ENCODE measurements around the gene PARD3B. TPM values are rescaled to one million over a fixed set of nuclear protein-coding genes. Genes with fewer than 3 reads are reported as not detected.

PARD3B gene
- total RNA-seq, 4 donors from 2014 or later, result 6.5 to 17.3 (median 12.7) TPM

DNA sequence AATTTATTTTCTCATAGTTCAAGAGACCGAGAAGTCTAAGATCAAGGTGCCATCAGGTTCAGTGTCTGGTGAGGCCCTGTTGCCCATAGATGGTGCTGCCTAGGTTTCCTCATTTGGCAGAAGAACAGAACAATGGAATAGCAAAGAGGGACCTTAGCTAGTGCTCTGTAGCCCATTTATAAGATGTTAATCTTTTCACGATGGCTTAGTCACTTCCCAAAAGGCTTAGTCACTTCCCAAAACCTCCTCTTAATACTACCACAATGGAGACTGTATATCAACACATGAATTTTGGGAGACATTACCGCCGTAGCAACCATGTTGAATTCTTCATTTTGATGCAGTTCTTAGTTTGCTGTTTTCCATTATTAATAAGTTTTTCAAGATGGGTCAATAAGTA is 890.7 kb downstream of the PARD3B start:
- H3K4me3 ChIP-seq (ENCODE audit: low read depth, poor library complexity, severe bottlenecking), result no peak overlapping the region
- TF ChIP-seq, protein P1, sequence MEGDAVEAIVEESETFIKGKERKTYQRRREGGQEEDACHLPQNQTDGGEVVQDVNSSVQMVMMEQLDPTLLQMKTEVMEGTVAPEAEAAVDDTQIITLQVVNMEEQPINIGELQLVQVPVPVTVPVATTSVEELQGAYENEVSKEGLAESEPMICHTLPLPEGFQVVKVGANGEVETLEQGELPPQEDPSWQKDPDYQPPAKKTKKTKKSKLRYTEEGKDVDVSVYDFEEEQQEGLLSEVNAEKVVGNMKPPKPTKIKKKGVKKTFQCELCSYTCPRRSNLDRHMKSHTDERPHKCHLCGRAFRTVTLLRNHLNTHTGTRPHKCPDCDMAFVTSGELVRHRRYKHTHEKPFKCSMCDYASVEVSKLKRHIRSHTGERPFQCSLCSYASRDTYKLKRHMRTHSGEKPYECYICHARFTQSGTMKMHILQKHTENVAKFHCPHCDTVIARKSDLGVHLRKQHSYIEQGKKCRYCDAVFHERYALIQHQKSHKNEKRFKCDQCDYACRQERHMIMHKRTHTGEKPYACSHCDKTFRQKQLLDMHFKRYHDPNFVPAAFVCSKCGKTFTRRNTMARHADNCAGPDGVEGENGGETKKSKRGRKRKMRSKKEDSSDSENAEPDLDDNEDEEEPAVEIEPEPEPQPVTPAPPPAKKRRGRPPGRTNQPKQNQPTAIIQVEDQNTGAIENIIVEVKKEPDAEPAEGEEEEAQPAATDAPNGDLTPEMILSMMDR (IDR thresholded peaks at IDR 0.05), result no peak
- TF ChIP-seq POLR2A (IDR thresholded peaks at IDR 0.05), result no peak
- WGBS, 2 donors, result 85 to 93% methylated on average over 4 of the region's 4 CpGs
- DNase-seq (ENCODE audit: low spot score in 2 of 2), result no peak
- intact Hi-C loops (cut with DNase I; ENCODE audit: low total_unique reads), result no loop called here

DNA sequence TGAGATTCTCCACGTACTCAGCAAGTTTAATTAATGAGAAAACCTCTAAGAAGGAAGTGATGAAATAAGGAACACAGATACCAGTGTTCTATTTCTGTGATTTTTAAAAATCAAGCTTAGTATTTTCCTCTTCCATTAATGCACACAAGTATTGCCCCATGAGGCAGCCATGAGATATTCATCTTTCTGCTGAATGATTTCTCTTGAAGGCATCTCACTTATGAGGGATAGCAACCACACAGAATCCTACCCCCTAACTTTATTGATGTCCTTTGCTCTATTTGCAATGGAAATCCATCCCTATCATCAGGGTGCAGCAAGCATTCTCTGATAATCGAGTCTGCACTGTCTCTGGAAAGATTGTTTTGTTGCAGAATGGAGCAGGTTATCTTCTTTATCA is 893.0 kb downstream of the PARD3B start:
- DNase-seq (ENCODE audit: low spot score in 2 of 2), result no peak
- TF ChIP-seq, protein P1 (IDR thresholded peaks at IDR 0.05), result no peak
- TF ChIP-seq POLR2A (IDR thresholded peaks at IDR 0.05), result no peak
- intact Hi-C loops (cut with DNase I; ENCODE audit: low total_unique reads), result no loop called here
- no peak overlapping the region for H3K4me3 ChIP-seq (ENCODE audit: low read depth, poor library complexity, severe bottlenecking)
- WGBS, 2 donors, result 67 to 71% methylated on average over 2 of the region's 2 CpGs

DNA sequence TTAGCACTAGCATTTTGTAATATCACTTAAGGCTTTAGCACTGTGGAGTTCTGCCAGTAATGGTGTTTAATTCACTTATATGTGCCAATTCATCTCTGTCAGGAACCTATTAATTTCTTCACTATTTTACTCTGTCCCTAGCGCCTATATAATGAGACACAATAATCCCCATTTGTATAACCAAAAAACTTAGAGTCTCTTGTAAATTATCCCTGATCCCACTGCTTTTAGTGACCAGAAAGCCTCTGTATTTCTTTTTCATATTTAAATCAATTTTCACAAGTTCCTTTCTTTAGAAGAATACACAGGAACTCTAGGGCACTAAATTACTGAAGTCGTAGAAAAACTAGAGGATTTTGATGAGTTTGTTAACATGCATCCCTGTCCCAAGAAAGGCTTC is 894.3 kb downstream of the PARD3B start:
- intact Hi-C loops (cut with DNase I; ENCODE audit: low total_unique reads), result no loop called here
- 81 to 84% methylated on average over 2 of the region's 2 CpGs for WGBS, 2 donors
- TF ChIP-seq, protein P1 (IDR thresholded peaks at IDR 0.05), result no peak
- TF ChIP-seq POLR2A (IDR thresholded peaks at IDR 0.05), result no peak
- no peak overlapping the region for H3K4me3 ChIP-seq (ENCODE audit: low read depth, poor library complexity, severe bottlenecking)
- DNase-seq (ENCODE audit: low spot score in 2 of 2), result no peak

DNA sequence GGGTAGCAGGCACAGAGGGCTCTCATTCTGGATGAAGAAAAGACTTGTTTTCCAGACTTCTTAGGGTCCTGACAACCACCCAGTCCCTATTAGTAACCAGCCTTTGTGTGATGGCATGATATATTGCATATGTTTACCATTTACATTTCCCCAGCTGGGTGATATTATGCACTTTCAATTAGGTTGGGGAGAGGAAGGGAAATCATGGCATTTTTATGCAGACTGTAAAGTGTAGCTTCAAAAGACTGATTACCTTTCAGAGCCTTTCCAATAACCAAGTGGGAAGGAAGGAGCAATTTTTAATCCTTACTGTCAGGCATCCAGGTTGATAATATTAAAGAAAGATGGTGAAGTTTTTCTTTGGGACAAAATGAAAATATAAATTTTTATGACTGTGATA is 896.2 kb downstream of the PARD3B start:
- H3K4me3 ChIP-seq (ENCODE audit: low read depth, poor library complexity, severe bottlenecking), result no peak overlapping the region
- DNase-seq (ENCODE audit: low spot score in 2 of 2), result no peak
- TF ChIP-seq POLR2A (IDR thresholded peaks at IDR 0.05), result no peak
- TF ChIP-seq, protein P1 (IDR thresholded peaks at IDR 0.05), result no peak
- intact Hi-C loops (cut with DNase I; ENCODE audit: low total_unique reads), result no loop called here

DNA sequence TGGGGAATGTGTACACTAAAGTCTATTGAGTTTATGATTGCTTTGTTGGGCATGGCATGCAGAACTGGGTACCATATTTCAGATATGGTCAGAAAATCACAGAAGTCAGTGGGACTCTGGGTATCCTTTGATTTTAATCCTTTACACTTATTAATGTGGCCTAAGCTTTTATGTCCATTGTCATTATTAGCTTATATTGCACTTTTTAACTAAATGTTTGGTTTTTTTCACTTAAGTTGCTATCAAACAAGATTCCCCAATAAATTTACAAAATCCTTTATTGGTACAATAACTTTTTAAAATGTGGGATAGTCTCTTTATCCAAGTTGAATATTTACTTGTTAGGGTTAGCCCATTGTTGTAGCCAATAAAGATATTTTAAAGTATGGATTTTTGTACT is 902.9 kb downstream of the PARD3B start:
- H3K4me3 ChIP-seq (ENCODE audit: low read depth, poor library complexity, severe bottlenecking), result no peak overlapping the region
- no peak for DNase-seq (ENCODE audit: low spot score in 2 of 2)
- intact Hi-C loops (cut with DNase I; ENCODE audit: low total_unique reads), result no loop called here
- TF ChIP-seq POLR2A (IDR thresholded peaks at IDR 0.05), result no peak
- TF ChIP-seq, protein P1 (IDR thresholded peaks at IDR 0.05), result no peak

DNA sequence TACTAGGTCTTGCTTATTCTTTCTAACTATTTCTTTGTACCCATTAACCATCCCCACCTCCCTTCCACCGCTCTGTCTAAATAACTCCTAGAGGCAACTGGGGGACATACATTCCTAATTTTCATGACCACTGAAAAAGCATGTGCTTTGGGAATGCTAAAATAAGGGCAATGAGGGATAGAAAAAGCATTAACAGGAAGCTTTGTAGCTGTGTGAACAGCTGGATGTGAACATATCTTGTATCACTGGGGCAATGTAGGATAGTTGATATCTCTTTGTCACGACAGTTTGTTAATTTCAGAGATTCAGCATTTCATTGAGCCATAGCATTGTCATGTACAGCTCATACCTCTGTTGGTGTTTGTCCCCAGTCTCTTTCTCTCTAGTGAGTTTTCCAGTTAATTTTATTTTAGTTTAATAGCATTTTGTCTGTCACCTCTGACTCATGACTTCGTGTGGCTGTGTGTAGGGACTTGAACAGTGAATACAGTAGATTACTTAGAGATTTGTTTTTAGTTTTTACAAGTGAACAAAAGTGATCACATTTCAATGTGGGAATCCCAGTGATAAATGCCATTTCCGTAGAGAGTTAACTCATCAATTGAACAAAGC is 906.7 kb downstream of the PARD3B start:
- no peak for DNase-seq (ENCODE audit: low spot score in 2 of 2)
- intact Hi-C loops (cut with DNase I; ENCODE audit: low total_unique reads), result no loop called here
- H3K4me3 ChIP-seq (ENCODE audit: low read depth, poor library complexity, severe bottlenecking), result no peak overlapping the region
- TF ChIP-seq, protein P1 (IDR thresholded peaks at IDR 0.05), result no peak
- TF ChIP-seq POLR2A (IDR thresholded peaks at IDR 0.05), result no peak
- 88 to 93% methylated on average over 4 of the region's 4 CpGs for WGBS, 2 donors

Data from lower leg skin (tissue), 4 donors.